Measurements from ENCODE around the gene PARVA.

Gene PARVA

GRCh38 chr11:12438291-12438690 is 60.9 kb downstream of the PARVA start:
- no peak overlapping the region for H3K4me3 ChIP-seq (ENCODE audit: low read depth in 1 of 2, low read length in 1 of 2)
- H3K27me3 ChIP-seq: no peaks in the 10 kb centered on the region
- no peak overlapping the region for H3K27ac ChIP-seq
- no peaks in the 10 kb centered on the region for H3K4me1 ChIP-seq (ENCODE audit: control insufficient read depth in 1 of 2, insufficient read depth in 1 of 2, low read depth in 1 of 2, low read length in 1 of 2)
- no peaks in the 10 kb centered on the region for H3K36me3 ChIP-seq
- no peak for TF ChIP-seq CTCF (IDR thresholded peaks at IDR 0.05)
- H3K9me3 ChIP-seq: no peaks in the 10 kb centered on the region

GRCh38 chr11:12439615-12440014 is 62.2 kb downstream of the PARVA start:
- Histone ChIP-seq H3K4me1 (ENCODE audit: control insufficient read depth in 1 of 2, insufficient read depth in 1 of 2, low read depth in 1 of 2, low read length in 1 of 2) (no peaks in the 10 kb centered on the region), H3K27ac (no peak overlapping the region), H3K27me3 (no peaks in the 10 kb centered on the region), H3K4me3 (ENCODE audit: low read depth in 1 of 2, low read length in 1 of 2) (no peak overlapping the region), H3K9me3 (no peaks in the 10 kb centered on the region), H3K36me3 (no peaks in the 10 kb centered on the region)
- TF ChIP-seq CTCF (IDR thresholded peaks at IDR 0.05): no peak

GRCh38 chr11:12440565-12440964 is 63.2 kb downstream of the PARVA start:
- H3K4me3 ChIP-seq (ENCODE audit: low read depth in 1 of 2, low read length in 1 of 2): no peak overlapping the region
- no peak overlapping the region for H3K27ac ChIP-seq
- no peaks in the 10 kb centered on the region for H3K9me3 ChIP-seq
- H3K27me3 ChIP-seq: no peaks in the 10 kb centered on the region
- H3K36me3 ChIP-seq: no peaks in the 10 kb centered on the region
- TF ChIP-seq CTCF (IDR thresholded peaks at IDR 0.05): no peak
- no peaks in the 10 kb centered on the region for H3K4me1 ChIP-seq (ENCODE audit: control insufficient read depth in 1 of 2, insufficient read depth in 1 of 2, low read depth in 1 of 2, low read length in 1 of 2)

GRCh38 chr11:12441231-12441861 is 64.0 kb downstream of the PARVA start:
- Histone ChIP-seq H3K36me3 (no peaks in the 10 kb centered on the region), H3K9me3 (no peaks in the 10 kb centered on the region), H3K4me3 (ENCODE audit: low read depth in 1 of 2, low read length in 1 of 2) (no peak overlapping the region), H3K4me1 (ENCODE audit: control insufficient read depth in 1 of 2, insufficient read depth in 1 of 2, low read depth in 1 of 2, low read length in 1 of 2) (no peaks in the 10 kb centered on the region), H3K27ac (no peak overlapping the region), H3K27me3 (no peaks in the 10 kb centered on the region)
- TF ChIP-seq CTCF (IDR thresholded peaks at IDR 0.05): no peak

- no peaks in the 10 kb centered on the region for H3K36me3 ChIP-seq
These were observed 67.2 kb downstream of the PARVA start for GRCh38 chr11:12444601-12445000.

More at GRCh38 chr11:12444601-12445000, 67.2 kb downstream of the PARVA start:
- Histone ChIP-seq H3K27ac (no peak overlapping the region), H3K4me3 (ENCODE audit: low read depth in 1 of 2, low read length in 1 of 2) (no peak overlapping the region), H3K27me3 (no peaks in the 10 kb centered on the region), H3K9me3 (no peaks in the 10 kb centered on the region), H3K4me1 (ENCODE audit: control insufficient read depth in 1 of 2, insufficient read depth in 1 of 2, low read depth in 1 of 2, low read length in 1 of 2) (no peaks in the 10 kb centered on the region)
- no peak for TF ChIP-seq CTCF (IDR thresholded peaks at IDR 0.05)
